DOHH2 (cell line): Measurements from ENCODE around the gene PCGF3.

Experiments
- CTCF ChIP-seq: fragments of 200-600 bp; sonication (generic); IDR thresholded peaks from one replicate; pipeline ENCODE4 v1.5.1; 2014; ENCODE audit warnings: antibody characterized with exemption, mild to moderate bottlenecking, low read depth, low read length; ENCODE audit not compliant: poor library complexity, severe bottlenecking
- EZH2phosphoT487 ChIP-seq: fragments of 200-600 bp; sonication (generic); IDR thresholded peaks from 2 replicates; pipeline ENCODE4 v1.6.1; 2017; ENCODE audit warnings: borderline replicate concordance, mild to moderate bottlenecking, antibody characterized with exemption, low read length, moderate library complexity, mixed read lengths

GRCh38 chr4:788006-788635 lies 82.5 kb downstream of the PCGF3 start:
- TF ChIP-seq CTCF (no peak), EZH2phosphoT487 (no peak)
